Activated T-cell treated with anti-CD3 and anti-CD28 coated beads for 1 hour (primary cell): ENCODE data around the gene PHF21A.
"Not testable (repeated sequence)": the region's sequence is repeated elsewhere in the genome, so short reads cannot be mapped to it uniquely, and the experiment has no call there.

ENCODE experiments used
- DNase-seq: peaks from one replicate; pipeline ENCODE4 v3.0.0-alpha.2; 2020; ENCODE audit warnings: low read depth

Gene PHF21A

DNA sequence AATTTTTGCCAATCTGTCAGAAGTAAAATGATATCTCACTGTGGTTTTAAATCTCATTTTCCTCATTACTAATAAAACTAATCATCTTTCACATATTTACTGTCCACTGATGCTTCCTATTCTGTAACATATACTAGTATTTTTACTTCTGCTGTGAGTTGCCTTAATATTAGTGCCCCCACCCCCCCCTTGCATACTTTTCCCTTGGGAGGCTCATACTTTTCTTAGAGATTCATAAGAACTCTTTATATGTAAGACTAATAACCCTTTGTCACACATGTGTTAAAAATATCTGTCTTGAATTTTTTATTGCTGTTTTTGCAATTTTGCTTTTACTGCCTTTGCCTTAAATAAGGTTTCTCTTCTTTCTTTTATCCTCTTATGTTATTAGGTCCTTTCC lies 87.2 kb downstream of the PHF21A start:
- no peak for DNase-seq

DNA sequence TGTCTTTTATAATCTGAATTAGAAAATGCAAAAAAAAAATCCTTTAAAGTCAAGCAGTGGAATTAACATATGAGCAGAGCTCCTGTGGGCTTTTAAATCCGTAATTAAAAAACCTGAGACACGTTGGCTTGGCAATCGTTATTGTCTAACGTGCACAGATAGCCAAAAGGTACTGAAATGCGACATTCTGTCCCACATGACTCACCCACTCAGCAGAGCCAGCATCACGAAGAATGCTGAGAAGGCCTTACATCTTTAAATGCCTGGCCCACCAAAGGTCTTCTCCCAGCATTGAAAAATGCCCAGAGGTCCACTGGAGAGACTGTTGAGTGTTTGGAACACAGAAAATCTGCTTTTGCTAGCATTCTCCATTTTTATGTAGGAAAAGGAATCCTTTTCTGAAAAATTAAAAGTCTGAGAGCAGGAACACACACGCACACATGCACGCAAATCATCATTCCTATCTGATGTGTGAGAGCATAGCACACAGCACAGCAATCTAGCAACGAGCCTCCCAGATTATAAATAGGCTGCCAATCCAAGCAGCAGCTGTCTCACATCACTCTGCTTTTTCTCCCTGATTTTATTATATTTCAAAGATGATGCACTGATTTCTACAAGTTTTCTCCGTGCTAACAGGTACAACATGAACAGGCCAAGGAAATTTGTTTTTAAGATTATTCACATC lies 94.5 kb downstream of the PHF21A start:
- no peak for DNase-seq

DNA sequence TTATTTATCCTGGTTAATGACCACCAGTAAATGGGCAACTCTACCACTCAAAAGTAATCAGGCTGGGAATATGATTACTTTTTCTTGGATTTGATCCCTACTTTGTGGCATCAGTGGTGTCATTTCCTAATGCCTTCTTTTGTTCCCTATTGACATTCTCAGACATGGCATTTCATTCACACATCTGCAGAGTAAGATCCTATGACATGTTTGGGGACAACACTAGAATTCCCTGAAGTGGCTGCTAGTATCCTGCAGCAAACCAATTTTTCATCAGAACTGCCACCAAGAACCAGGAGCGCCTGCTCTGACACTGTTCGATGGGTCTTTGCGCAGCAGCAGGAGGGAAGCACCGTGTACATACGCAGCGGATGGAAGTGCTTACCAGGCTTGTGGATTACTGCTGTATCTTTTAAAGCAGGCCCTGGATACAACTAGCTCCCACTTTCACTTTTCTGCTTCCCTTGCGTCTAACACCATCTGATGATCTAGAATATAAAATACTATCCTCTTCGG lies 101.1 kb downstream of the PHF21A start:
- no peak for DNase-seq

DNA sequence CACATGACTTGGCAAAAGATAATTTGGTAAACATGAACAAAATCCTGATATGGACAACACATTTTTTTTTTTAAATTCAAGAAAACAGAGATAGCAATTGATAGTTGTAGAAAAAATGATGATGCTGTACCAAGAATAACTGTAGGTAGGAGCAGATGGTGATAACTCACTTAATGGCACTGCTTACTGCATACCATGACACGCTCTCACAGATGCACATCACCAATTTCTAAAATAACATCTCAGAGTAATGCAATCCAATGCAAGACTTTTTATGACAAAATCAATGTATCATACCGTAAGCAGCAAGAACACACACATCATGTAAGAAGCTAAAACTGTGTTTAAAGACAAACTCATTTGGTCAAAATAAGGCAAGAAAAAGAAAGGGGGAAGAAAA lies 102.6 kb downstream of the PHF21A start:
- no peak for DNase-seq

DNA sequence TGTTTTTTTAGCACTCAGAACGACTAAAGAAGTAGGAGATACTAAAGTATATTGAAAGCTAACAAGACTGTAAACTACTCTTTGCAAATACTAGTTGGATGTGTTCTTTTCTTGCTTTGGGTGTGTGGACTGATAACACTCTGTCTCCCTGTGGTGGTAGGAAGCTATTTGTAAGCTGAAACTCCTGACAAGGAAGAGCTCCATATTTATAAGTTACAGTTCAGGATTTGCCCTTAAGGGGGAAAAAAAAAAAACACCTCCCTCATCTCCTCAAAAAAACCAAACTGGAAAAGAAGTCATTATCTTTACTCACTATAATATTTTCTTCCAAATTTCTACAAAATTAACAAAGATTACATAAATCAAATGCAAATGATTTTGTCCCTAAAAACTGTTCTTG lies 103.9 kb downstream of the PHF21A start:
- no peak for DNase-seq

DNA sequence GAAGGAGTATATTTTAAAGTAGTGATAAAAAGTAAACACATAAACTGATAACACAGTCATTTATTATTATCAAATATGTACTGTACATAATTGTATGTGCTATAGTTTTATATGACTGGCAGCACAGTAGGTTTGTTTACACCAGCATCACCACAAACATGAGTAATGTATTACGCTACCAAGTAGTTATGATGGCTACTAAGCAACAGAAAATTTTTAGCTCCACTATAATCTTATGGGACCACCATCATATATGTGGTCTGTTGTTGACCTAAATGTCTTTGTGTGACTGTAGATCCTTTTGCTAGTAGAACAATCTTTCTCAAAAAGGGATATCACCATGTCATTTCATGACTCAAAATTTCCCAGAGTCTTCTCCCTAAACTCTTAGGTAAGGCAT lies 105.3 kb downstream of the PHF21A start:
- no peak for DNase-seq

DNA sequence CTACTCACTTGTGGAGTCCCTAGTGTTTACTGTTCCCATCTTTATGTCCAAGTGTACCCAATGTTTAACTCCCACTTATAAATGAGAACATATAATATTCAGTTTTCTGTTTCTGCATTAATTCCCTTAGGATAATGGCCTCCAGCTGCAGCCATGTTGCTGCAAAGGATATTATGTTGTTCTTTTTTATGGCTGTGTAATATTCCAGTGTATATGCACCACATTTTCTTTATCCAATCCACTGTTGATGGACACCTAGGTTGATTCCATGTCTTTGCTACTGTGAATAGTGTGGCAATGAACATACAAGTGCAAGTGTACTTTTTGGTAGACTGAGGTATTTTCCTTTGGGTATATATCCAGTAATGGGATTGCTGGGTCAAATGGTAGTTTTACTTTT lies 107.1 kb downstream of the PHF21A start:
- not testable (repeated sequence) for DNase-seq

DNA sequence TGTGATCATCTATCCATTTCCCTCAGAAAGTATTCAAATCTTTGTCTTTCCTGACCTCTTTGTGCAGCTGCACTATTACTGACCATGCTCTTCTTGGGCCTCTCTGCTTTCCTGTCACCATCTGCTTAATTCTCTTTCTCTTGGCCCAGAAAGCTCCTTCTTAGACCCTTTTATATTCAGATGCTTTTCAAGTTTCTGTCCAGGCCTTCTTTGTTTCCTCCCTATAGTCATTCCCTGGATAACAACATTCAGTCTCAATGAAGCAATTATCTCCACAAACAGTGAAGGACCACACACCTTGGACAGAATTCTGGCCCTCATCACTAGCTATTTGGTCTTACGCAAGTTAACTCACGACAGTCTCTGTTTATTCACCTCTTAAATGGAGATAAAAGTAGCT lies 109.1 kb downstream of the PHF21A start:
- DNase-seq = no peak

DNA sequence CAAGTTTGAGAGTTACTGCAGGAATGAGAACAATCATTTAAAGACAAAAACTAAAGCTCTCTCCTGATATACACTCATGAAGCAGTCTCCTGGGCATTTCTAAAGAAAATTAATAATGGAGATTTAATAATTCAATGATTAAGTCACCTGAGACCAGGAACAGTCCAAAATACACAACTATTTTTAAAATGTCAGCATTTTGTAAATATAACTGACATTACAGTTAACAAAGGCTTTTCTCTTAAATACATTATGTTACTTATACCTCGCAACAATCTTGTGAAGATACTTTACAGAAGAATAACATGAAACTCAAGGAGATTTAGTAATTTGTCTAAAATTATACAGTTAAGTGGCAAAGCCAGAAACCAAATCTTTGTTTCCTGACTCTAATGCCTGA lies 111.2 kb downstream of the PHF21A start:
- no peak for DNase-seq

DNA sequence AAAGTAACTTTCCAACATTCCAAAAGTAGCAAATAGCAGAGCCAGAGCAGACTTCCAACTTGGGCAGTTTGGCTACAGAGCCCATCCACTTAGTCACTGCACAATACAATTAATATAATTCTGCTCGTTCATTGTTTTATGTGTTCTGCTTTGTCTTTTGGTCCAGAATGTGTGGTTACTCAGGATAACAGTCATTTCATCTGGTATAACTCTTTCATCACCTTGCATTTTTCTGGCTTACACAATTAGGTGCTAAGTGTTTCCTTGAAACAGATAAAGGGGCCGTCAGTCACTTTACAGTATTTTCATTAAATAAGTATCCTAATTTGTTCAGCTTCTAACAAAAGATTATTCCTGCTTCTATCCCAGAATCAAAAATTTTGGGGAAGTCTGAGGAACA lies 111.6 kb downstream of the PHF21A start:
- no peak for DNase-seq

DNA sequence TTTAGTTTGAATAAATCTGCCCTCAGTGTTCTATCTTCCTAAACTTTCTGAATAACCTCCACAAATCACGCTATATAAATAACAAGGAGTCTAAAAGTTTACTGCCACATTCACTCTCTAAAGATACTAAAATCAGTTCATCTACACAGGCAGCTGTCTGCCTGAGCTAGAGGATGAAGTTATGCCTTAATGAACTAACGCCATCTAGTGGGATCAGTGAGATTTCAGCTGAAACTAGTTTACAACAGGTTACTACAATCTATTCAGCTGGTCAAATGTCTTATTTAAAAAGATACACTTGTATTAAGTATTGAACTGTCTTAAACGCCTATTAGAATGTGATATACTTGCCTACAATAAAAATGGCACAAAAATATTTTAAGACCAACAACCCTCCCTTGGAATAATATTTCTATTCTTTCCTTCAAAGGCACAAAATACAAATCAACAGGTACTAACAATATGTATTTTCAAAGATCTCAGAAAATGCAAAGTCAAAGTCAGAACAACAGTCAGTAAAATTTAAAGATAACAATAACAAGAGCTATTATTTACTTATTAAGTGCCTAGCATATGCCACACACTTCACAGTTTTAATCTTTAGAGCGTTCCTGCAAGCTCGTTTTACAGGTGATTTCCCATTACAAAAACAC lies 114.7 kb downstream of the PHF21A start:
- no peak for DNase-seq

DNA sequence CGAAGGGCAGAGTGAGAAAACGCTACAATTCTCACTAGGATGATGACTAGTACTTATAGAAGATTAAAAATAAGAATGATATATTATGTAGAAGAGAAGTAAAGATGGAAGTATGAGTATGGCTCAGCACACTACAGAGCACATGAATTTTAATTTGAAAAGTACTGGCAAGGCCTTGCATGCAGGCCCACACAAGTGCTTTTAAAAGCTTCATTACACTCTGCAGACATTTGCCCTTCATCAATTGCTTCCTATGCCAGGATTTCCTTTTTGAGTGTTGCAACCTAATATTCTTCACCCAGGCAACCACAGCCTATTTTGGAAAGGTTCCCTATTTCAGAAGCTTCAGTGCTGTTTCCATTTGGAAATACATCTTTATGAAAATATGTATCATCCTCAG lies 117.7 kb downstream of the PHF21A start:
- DNase-seq = no peak

DNA sequence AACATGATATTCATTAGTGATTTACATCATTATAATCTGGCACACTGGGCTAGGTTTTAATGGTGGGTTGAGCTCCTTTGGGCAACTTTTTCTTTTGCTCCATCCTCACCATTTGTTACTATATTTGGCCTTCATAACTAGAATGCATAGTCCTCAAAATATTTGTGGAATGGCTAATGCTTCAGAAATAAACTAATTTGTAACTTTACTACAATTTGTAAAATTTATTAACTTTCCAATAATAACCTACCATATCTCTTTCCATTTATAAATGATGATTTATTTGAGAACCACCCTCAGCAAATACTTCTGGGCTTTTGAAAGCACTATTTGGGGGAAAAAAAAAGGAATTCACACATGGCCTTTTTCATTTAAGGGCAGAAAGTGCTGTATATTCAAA lies 119.1 kb downstream of the PHF21A start:
- DNase-seq = no peak

DNA sequence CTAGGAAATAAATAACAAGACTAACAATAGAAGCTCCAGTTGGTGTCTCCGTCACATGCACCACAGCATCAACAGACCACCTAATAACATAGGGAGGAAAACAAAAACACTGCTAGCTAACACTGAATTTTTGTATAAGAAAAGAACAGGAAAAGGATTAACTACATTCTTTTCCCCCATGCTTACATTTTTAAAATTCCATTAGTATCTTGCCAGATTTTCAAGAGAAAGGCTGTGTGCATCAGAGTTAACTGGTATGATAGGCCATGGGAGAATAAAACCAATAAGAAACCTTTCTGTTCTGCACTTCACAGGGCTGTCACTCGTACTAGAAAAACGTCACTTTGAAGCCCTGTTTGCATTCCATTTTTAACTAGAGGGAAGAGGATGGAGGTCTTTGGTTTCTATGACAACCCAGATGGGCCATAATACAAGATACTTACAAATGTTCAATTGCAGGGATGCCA lies 119.8 kb downstream of the PHF21A start:
- DNase-seq = no peak

DNA sequence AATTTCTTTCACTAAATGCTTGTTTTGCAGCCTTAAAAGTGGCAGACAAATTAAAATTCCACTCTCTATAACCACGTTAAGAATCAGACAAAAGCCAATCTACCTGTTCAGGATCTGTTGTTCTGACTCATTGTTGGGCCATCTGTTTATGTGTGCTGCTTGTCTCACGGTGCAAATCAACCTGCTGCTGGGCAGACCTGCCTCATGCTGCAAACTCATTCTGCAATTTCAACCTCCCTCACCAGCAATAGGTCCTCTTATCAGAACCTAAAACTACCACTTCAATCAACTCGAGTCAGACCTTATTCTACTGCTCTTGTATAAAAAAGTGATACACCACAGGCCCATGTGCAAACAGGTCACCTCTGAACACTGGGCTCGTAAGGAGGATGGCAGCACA lies 123.7 kb downstream of the PHF21A start:
- DNase-seq = no peak

DNA sequence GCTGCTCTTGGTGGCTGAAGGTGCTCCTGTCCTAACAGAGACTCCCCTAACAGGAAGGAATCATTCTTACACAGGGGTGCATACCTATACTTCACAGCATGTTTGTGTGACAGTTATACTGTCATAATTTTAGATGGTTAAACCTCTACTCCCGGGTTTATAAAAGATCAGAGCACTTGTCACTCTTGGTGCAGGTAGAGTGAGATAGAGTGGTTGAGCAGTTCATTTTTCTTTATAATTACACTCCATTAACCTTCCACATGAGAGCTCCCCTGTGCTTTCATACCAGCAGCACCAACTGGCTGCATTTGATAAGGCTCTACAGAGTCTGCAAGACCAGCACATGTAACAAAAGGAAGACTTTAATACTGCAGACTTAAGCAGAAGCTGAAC lies 125.9 kb downstream of the PHF21A start:
- DNase-seq = no peak

DNA sequence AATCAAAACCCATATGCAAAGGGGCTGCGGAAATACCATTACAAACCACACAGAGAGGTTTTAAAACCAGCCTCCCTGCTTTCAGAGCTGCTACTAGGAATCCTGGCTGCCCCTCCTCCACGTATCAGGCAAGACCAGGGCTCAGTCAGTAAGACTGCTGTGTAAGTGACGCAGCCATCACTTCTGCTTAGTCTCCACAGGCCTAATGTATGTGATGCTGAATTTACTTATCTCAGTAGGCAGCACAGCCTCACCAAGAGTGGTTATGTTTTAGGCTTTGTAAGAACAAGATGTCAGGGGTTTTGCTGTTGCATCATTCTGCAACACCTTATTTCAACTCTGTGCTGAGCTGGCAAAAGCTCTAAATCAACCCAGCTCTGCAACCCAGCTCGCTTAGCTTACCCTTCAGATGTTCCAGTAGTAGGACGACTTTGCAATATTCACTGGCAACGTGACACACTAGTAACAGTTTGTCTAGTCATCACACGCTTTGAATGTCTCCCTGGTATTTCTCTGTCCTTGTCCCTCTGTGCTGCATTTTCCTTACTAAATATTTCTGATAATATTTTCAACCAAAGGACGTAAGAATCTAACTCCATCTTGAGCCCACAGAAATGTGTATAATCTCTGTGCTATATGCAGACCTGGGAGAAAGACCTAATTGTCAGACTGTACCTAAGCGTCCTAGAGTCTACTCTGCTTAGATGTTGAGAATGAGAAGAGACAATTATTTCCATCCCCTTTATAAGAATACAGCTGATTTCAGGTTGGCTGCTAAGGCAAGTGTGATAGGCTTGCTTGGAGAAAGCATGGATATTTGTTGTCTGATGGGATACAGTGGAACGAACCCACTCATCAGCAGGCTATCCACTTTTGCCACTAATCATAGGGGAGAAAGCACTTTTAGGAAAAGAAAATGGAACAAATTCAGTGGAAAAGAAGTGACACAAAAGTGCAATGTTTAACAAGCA lies 126.6 kb downstream of the PHF21A start:
- DNase-seq = no peak

DNA sequence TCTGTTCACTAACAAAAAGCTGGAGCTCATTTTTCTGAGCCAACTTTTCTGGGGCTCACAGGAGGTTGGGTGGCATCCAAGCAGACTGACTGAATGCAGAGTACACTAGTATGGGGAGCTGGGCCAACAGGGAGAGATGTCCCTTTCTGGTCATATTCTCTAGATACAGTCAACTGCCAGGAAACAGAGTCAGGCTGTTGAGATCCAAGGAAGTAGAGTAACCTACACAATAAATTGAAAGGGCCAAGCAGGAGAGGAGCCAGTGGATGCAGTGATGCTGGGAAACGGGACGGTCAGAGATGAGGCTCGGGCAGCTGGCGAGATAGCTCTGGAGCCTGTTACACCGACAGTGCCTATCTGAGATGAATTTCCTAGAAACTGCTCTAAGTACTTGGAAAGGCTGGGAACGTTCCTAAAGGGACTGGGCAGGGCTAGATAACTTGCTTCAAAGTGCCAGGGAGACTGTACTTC lies 127.7 kb downstream of the PHF21A start:
- DNase-seq = no peak

DNA sequence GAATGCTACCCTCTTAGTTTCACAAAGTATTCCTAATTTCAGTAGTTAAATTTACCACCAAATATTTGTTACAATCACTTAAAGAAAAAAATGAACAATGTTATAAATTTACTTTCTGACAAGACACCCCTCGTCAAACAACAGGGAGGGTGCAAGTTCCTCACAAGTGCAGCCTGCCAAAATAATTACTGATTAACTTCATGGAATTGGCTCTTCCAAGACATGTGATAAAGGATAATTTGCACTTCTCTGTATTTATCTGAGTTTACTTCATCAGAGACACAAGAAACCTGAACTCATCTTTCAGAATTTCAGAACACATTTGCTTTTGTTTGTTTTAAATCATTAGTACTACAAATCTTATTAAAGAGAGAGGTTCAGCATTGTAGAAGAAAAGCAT lies 132.3 kb downstream of the PHF21A start:
- no peak for DNase-seq

DNA sequence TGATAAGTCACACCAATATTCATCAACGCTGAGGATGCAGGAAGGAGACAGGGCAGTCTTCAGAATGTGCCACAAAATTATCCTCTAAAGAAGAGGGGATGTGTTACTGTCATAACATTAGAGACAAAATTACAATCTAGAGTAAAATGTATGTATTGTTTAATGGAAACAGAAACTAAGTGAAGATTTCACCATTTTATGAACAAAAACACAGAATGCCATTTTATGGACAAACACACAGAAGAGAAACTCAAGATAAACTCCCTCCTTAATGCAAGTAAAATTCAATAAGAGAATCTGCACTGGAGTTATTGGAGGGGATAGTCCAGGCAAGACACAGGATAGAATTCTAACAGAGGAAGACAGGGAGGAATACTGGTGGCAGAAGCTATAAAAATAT lies 136.0 kb downstream of the PHF21A start:
- no peak for DNase-seq

DNA sequence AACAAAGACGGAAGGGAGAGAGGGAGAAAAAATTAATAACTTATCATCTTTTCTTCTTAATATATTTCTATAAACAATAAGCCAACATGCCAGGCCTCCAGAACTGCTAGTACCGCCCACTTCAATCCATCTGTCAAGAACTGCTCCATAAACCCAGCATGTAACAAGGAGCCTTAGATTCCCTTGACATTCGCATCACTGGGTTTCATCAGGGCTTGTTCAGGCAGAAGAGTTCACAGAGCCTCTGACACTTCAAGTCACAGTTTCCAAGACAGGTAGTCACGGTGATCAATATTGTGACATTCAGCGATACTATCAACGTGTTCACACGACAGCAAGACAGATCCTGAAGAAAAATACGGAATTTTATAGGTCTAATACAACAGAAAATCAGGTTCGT lies 137.1 kb downstream of the PHF21A start:
- no peak for DNase-seq

DNA sequence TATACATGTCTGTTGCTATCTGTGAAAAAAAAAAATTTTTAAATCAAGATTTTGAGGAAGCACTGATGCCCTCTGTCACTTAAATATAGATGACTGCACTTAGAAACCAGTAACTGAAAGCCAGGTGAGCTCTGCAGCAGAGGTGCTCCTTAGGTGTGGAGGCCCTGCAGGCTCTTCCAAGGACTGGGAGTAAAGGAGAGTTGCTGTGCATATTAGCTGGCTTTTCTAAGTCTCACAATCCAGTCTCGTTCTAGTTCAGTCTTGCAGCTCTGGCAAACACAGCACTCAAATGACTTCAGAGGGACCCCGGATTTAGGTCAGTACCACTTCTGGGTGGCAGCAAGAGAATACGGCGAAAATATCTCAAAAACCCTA lies 137.8 kb downstream of the PHF21A start:
- DNase-seq = no peak
